GM18858 (cell line): ENCODE measurements around the gene SORBS1.

ENCODE experiments used
- ATAC-seq: cut with Tn5 transposase; IDR thresholded peaks from one replicate; pipeline ENCODE4 v1.9.1; 2021; ENCODE audit not compliant: unreplicated experiment

The SORBS1 gene

GRCh38 chr10:95542330-95542729 lies 18.8 kb downstream of the SORBS1 start:
- no peak for ATAC-seq

GRCh38 chr10:95540514-95541052 lies 20.6 kb downstream of the SORBS1 start:
- no peak for ATAC-seq

GRCh38 chr10:95539560-95540284 lies 21.4 kb downstream of the SORBS1 start:
- ATAC-seq: no peak

- no peak for ATAC-seq
Observed at GRCh38 chr10:95538412-95538811, 22.8 kb downstream of the SORBS1 start.

- ATAC-seq: no peak
Observed at GRCh38 chr10:95537542-95537927, 23.6 kb downstream of the SORBS1 start.

- no peak for ATAC-seq
Observed at GRCh38 chr10:95536894-95537541, 24.2 kb downstream of the SORBS1 start.

- no peak for ATAC-seq
Observed at GRCh38 chr10:95536017-95536416, 25.2 kb downstream of the SORBS1 start.

GRCh38 chr10:95535526-95535925 lies 25.6 kb downstream of the SORBS1 start:
- ATAC-seq: no peak

- ATAC-seq: no peak
Observed at GRCh38 chr10:95533590-95533989, 27.6 kb downstream of the SORBS1 start.

GRCh38 chr10:95532536-95532935 lies 28.6 kb downstream of the SORBS1 start:
- no peak for ATAC-seq

GRCh38 chr10:95531994-95532399 lies 29.2 kb downstream of the SORBS1 start:
- ATAC-seq: no peak

- no peak for ATAC-seq
Observed at GRCh38 chr10:95531058-95531809, 29.9 kb downstream of the SORBS1 start.

- no peak for ATAC-seq
Observed at GRCh38 chr10:95530561-95530960, 30.6 kb downstream of the SORBS1 start.

- ATAC-seq: no peak
Observed at GRCh38 chr10:95530029-95530428, 31.1 kb downstream of the SORBS1 start.

GRCh38 chr10:95526044-95526443 lies 35.1 kb downstream of the SORBS1 start:
- ATAC-seq: no peak

GRCh38 chr10:95525033-95525418 lies 36.1 kb downstream of the SORBS1 start:
- ATAC-seq: no peak

- no peak for ATAC-seq
Observed at GRCh38 chr10:95524358-95525032, 36.7 kb downstream of the SORBS1 start.

- ATAC-seq: no peak
Observed at GRCh38 chr10:95522117-95522516, 39.1 kb downstream of the SORBS1 start.

GRCh38 chr10:95520617-95521016 lies 40.6 kb downstream of the SORBS1 start:
- ATAC-seq: no peak

- ATAC-seq: no peak
Observed at GRCh38 chr10:95518455-95519452, 42.4 kb downstream of the SORBS1 start.
